HG02981 (cell line): Measurements from ENCODE around the gene DEFB114.
"Not testable (repeated sequence)": the region's sequence is repeated elsewhere in the genome, so short reads cannot be mapped to it uniquely, and the experiment has no call there.

ENCODE experiments used
- ATAC-seq: cut with Tn5 transposase; IDR thresholded peaks from one replicate; pipeline ENCODE4 v1.9.1; 2021; ENCODE audit warnings: mild to moderate bottlenecking, moderate library complexity; ENCODE audit not compliant: unreplicated experiment

Gene DEFB114, protein sequence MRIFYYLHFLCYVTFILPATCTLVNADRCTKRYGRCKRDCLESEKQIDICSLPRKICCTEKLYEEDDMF

DNA sequence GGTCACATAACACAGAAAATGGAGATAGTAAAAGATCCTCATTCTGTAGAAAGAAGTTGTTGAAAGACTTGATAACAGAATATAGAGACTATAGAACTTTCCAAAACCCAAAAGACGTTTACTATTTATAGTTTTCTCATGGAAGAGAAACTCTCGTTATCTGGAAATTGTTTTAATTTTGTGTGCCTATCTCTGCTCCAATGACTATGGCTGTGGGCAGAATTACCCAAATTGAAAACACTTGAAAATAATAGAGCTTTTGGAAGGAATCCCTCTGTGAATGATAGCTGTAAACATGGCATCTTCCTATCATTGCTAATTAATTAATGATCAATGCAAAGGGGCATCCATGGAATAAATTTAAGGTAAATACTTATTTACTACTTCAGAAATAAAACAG is at the start of gene DEFB114:
Gene DEFB114 (minus strand): TSS at position 101 of the 400 bp plus-strand sequence. CDS start 59 bp downstream, at position 42.
- no peak for ATAC-seq

DNA sequence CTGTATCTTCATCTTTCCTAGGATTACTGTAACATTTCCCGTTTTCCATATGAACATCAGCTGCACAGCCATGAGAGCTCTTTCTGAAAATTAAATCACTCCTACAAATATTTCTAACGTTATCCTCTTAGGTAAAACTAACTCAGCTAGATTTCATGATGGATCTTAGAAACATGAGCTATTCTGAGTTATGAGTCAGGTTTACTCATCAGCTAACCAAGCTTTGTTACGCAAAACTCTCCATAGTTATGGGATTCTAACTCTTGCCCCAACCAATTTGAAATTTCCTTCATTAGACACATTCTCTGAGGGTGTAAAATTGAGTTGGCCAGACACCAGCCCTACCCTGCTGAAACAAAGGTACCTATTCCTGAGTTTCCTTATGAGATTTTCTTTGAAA is 43.9 kb upstream of the DEFB114 start:
- no peak for ATAC-seq

DNA sequence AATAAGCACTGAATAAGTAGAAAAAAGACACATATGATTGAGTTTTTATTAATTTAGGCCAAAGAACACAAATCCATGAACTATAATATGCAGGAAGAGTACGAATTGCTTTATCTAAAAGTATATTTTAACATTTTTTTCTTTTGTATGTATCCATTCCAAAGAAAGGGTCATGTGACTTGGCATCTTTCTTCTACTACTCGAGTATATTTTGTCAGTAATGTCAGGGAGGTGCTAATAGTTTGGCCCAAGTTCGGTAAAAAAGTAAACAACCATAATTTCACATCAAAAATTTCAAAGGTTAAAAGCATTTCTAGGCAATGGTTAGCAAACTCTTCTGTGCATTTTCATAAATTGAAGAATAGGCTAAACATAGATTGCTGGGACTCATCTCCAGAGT is 39.2 kb upstream of the DEFB114 start:
- ATAC-seq, result no peak

DNA sequence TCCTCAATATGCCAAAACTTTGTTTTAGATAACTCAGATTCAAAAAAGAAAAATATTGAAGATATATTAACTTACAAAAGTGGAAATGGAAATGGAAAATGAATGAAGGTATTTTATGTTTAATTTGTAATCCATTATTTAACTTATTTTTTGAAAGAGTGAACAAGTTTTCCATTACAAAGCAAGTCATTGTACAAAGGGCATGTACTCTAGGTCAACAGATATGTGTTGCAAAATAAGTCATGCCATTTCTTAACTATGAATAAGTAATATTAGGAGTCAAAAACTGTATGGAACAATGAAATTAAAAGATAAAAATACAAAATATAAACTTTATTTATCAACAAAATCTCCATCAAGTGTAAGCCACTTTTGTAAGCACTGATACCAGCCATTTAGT is 31.3 kb upstream of the DEFB114 start:
- ATAC-seq, result no peak

DNA sequence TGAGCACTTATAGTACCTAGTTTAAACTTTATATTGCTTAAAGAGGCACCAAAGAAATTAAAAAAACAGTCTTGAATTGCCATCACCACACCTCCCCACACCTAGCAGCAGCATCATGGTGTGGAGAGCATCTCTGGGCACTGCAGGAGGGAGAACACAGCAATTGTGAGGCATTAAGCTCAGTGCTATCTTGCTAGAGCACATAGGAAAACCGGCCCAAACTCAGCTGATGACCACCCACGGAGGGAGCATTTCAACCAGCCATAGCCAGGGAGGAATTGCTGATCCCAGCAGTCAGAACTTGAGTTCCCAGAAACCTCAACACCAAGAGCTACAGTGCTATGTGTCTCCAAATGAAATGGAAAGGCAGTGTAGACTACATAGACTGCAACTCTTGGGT is 24.9 kb upstream of the DEFB114 start:
- ATAC-seq, result no peak

DNA sequence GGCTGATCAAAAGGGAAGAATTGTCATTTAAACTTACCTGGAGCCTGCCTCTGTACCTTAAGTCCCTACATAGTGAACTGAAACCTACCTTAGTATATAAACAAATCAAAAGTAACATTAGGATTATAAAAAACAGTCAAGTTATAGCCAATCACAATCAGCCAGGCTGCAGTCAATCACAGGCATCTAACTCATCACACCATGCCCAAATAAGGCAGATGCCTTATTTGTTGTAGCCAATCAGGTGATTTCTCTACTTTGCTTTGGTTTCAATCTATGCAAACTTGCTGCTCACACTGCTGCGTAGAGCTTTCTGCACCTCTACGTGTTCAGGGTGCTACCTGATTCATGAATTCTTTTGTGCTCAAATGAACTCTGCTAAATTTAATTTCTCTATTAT is 23.8 kb upstream of the DEFB114 start:
- no peak for ATAC-seq

DNA sequence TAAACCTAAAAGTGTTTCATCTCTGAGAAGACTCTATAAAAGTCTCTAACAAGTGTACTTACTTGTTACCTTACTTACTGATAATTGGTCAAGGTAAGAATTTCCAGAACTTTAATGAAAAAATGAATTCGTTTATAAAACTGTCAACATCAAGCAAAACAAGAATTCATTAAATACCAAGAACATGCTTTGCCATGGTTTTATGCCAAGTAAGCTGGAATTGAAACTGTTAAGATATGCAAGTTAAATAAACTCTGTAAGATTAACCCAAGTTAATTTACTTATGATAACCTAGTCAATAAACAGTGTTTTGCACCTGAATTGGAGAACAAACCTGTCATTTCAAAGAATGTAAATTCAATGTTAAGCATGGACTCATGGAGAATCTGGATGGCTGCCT is 22.6 kb upstream of the DEFB114 start:
- no peak for ATAC-seq

DNA sequence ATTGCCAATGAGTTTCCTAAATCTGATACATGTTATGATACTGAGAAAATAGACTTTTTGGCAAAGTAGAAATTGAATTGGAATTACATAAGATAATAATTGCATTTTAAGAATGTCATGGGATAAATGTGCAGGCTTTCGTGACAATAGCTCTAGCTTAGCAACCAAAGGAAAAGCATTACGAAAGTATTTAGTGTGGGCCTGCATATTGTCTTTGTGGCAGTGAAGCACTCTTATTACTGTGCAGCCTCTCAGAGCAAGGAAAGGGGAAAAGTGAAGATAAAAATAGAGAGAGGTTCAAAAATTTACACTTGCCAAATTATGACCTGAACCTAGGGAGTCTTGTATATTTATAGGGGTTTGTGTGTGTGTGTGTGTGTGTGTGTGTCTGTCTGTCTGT is 18.1 kb upstream of the DEFB114 start:
- no peak for ATAC-seq

DNA sequence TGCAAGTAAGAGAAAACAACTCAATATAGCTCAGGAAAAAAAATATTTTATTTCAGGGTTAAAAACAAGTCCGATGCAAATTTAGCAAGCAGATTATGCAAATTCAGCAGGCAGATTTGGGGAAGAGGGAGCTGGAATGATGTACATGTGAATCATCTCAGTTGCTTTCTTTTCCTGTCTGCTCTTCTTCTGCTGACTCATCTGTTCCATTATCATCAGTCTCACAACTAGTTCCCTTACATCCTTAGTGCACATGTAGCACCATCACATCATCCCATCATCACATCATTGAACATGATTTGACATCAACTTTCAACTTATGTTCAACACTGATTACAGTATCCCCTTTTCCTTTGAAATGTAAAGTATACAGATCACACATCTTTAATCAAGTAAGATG is 16.9 kb upstream of the DEFB114 start:
- ATAC-seq, result peak; percentile 33

DNA sequence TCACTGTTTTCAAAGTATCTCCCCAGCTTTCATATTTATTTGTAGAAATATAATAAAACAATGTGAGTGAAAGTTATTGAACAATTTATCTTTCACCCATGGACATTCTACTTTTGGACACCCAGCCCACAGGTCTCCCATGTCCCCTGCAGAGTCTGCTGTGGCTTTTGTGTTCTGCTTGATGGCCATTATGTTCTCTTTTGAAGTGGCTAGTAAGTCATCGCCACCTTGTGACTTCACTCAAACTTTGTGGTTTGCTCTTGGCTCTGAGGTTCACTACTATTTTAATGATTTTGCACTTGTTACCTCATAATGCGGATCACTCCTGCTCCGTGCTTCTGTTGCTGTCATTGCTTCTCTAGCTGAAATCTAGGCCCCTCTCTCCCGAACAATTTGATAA is 15.6 kb upstream of the DEFB114 start:
- ATAC-seq, result no peak

DNA sequence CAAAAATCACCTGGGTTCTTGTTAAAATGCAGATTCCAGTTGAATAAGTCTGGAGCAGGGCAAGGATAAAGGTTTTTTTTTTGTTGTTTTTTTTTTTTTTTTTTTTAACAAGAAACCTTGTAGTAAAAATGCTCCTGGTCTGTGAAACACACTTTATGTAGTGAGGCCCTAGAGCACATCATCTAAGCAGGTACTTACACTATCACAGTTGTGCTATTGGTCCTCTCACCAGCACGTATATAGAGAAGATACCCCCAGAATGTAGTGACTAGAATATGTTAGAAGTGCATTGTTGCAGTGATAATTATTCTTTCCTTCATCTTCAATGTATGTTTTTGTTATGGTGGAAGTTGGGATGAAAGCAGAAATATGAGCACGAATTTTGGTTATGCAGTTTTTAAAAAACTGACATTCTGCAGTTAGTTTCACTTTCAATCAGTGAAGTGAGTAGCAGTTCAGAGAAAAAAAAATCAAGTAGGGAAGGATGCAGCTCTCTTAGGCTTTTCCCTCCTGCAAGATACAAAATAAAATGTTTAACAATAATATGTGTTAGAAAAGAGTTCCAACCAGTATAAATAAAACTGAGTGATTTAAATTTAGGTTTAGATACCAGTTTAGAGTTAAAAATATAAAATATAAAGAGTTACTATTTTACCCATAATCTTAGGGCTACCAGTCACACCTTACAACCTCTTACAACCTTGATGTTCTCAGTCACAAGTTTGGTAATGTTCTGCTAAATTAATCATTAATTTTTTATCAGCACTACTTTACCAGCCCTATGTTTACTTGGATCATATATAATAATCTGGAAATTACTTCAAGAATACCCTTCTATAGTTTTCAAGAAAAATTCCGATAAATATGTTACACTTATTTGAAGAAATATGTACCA is 14.6 kb upstream of the DEFB114 start:
- ATAC-seq, result peak; percentile 52

DNA sequence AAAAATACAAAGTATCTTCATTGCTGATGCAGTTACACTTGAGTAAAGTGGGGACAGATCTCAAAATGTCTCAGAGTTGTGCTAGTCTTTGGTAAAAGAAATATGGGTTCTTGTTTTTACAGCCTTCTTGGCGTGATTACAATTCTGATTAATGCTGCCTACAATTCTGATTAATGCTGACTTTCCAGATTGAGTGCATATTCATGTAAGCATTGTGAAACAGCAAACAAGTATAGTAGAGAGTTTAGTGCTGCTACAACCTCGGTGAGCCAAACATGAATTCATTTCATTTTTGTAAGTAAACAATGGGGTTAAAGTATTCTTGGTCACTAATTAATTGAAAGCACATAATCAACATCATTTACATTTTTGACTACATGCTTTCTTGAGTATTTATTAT is 5.6 kb upstream of the DEFB114 start, which contains the start of gene DEFB113:
Gene DEFB113 (minus strand): TSS at position 21 of the 400 bp plus-strand sequence. CDS start 0 bp downstream, at position 21.
- no peak for ATAC-seq

DNA sequence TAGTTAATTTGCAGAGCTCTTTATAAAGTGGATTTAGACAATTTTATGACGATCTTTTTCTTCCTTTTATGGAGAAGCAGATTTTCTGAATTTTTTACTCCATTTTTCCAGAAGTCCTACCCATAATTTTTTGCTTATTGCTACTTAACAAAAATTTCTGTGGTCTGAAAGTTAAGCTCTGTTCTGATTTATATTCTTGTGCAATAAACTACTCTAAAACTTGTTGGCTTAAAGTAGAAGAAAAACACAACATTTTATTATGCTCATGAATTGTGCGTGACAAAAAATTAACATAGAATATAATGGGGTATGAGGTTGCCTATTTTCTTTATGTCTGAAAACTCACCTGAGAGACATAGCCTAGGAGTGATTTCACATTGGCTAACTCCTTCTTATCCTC is 2.9 kb upstream of the DEFB114 start:
- no peak for ATAC-seq

DNA sequence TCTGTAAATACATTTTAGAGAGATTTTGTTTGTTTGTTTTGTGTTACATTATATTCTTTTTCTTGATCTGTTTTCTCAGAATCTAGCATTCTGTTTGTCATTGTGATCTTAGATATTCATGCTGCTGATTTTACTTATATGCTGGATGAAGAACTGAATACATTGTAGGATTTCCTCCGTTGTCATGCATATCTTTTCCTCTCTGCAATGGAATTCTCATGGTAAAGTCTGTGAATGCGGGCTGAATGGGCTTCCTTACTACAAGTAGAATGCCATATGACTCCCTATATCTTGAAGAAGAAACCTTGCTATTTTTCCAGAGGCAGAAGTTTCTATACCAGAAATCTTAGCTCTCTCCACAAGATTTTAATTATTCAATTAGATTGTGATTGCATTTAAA is 2.4 kb upstream of the DEFB114 start:
- no peak for ATAC-seq

DNA sequence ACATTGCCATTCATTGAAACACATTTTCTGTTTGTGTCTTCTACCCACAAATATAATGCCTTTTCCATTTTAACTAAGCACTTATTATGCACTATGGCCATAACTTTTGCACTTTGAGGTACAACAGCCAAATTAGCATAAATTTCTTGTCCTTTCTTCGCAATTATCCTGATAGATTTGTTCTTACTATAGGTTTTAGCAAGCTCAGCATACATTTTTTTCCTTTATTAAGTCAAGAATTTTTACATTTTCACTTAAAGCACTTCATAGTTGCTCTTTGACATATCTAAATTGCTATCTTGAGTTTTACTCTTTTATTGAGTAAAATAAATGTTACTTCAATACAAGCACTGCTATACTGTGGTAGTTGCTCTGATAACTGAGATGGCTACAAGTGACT is 5.8 kb downstream of the DEFB114 start:
- no peak for ATAC-seq

DNA sequence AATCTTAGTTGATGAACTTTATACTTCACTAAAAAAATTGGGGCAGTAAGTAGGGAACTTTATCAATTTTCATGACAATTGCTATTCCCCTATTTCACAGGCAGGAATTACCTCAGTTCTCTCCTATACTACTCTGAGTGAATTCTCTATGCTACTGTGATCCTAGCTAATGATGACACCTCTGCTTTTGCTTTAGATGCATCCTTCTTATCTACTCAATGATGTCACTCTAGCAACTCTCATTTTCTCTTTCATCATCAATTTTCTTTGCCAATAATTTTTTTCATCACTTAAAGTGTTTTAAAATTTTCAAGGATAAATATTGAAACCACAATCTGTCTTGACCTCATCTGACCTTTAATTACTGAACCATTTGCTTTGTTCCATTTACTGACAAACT is 8.1 kb downstream of the DEFB114 start:
- no peak for ATAC-seq

DNA sequence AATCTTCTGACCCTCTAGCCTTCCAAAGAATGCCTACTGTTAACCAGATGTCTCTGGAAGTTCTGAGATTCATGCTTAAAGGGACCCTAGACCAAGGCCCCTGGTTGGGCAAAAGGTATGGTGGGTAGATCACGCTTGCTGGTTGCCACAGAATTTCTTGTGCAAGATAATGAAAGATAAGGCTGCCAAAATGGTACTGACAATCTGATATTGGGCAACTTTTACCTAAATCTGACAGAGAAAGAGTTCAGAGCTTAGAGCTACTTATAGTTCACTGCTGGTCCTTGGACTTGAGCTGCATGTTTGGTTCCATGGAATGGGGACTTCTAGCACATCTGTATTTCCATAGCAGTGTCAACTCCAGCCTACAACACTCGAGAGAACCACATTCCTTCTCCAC is 12.0 kb downstream of the DEFB114 start:
- no peak for ATAC-seq

DNA sequence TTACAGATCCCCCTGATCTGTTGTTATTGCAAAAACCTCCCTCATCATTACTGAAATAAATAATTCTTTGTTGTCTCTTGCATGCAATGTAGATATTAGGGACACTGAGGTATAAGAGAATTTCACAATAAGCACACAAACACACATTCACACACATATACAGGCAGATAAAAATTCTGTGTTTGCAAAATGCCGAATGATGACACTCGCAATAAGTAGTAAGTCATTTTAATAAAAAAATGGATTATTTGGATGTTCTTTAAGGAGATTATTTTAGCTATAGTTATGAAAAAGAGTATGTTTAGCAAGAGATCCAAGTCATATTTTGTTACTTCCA is 13.6 kb downstream of the DEFB114 start:
- ATAC-seq, result no peak

DNA sequence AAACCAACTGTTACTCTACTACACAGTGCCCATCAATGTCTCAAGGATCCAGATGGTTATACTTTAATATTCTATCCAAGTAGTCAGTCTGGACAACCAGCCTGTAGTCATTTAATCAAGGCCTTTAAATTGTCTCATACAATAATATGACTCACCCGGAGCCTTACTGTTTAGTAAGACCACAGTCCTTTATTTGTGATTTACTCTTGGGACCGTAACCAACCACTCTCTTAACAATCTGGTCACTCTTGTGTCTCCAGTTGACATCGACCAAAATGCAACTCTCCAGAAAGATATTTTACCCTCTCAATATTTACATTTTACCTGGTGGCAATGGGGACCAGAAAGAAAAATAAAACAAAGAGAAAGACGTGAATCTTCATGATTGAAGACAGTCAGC is 14.9 kb downstream of the DEFB114 start:
- no peak for ATAC-seq

DNA sequence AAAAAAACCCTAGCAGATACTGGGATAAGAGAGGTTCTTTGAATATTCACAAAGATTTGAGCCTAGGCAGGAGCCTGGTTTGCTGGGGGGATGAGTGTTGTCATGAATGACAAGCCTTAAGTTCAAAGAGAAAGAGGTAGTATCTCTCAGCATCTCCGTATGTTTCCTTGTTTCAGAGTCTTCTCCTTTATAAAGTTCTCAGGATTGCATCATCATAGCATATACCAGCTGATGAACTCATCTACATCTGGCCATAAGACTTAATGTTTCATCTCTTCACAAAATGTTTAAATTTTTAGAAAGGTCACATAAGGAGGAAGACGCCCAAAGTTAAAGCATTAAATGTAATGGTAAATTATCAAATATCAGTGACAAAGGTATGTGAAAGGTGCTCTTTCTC is 17.1 kb downstream of the DEFB114 start:
- no peak for ATAC-seq

DNA sequence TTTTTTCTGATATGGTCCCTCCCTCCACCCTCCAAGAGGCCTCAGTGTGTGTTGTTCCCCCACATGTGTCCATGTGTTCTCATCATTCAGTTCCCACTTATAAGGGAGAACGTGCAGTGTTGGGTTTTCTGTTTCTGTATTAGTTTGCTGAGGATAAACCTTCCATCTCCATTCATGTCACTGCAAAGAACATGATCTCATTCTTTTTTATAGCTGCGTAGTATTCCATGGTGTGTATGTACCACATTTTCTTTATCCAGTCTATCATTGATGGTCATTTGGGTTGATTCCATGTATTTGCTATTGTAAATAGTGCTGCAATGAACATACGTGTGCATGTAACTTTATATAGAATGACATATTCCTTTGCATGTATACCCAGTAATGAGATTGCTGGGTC is 19.9 kb downstream of the DEFB114 start:
- ATAC-seq, result not testable (repeated sequence)

DNA sequence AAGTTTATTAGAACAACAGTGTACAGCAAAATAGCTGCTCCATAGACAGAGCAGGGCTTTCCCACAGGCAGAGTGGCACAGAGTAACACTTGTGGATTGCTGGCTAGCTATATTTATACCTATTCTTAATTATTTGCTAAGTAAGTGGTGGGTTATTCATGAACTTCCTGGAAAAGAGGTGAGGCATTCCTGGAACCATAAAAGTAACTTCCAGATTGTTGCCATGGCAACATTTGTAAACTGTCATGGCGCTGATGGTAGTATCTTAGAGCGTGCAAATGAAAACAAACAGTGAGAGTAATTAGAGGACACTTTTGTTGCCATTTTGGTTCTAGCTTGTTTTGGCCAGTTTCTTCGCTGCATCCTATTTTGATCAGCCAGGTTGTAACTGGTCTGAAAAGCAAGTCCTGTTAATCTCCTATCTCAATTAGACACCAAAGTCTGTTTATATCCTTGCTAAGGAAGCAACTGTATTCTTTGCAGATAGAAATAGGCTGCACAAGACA is 23.9 kb downstream of the DEFB114 start:
- ATAC-seq, result no peak

DNA sequence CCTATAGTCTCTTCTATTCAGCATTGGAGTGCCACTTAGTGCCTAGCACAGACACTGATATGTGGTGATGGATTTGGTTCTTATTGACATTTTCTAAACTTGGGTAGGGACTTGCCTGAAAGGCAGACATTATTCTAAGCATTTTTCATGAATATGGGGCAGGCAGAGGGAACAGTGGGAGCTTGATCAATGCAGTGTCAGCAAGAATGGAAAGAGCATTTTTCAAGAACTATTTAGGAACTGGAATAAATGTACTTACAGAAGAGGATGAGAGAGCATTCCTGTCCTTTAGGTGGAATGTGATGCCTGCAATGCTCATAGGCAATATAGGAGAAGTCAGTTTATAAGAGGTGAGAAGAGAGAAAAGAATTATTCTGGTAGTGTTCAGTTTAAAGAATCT is 26.2 kb downstream of the DEFB114 start:
- ATAC-seq, result no peak
